Mesenchymal stem cell (in vitro differentiated cells and primary cell): ENCODE data around the gene IWS1.

Experiments used
- DNase-seq: peaks from one replicate; pipeline ENCODE4 v3.0.0-alpha.2; 2013
- H2AFZ ChIP-seq: one replicate; pipeline ENCODE4 v1.6.1; 2013; ENCODE audit warnings: low read depth, mild to moderate bottlenecking, control low read depth, inconsistent platforms, low read length, moderate library complexity
- H2AK5ac ChIP-seq: 2 replicates; pipeline ENCODE4 v1.6.1; 2013; ENCODE audit warnings: low read length, moderate library complexity, mild to moderate bottlenecking, inconsistent platforms; ENCODE audit not compliant: severe bottlenecking
- H2BK120ac ChIP-seq: one replicate; pipeline ENCODE4 v1.6.1; 2013; ENCODE audit warnings: low read depth, mild to moderate bottlenecking, inconsistent platforms, low read length, moderate library complexity
- H2BK12ac ChIP-seq, 2 experiments: one replicate each; pipeline ENCODE4 v1.6.1; 2013; ENCODE audit warnings: inconsistent platforms in 2 of 2, low read length in 2 of 2, mild to moderate bottlenecking in 2 of 2, moderate library complexity in 2 of 2, control low read depth in 1 of 2
- H2BK15ac ChIP-seq: one replicate; pipeline ENCODE4 v1.6.1; 2013; ENCODE audit warnings: mild to moderate bottlenecking, low read depth, inconsistent platforms; ENCODE audit not compliant: poor library complexity, severe bottlenecking
- H2BK5ac ChIP-seq: 2 replicates; pipeline ENCODE4 v1.6.1; 2013; ENCODE audit warnings: low read depth, mild to moderate bottlenecking, low read length, control low read depth, inconsistent platforms; ENCODE audit not compliant: poor library complexity, severe bottlenecking
- H3K14ac ChIP-seq, 2 experiments: one replicate each; pipeline ENCODE4 v1.6.1; 2013; ENCODE audit warnings: inconsistent platforms in 2 of 2, low read length in 2 of 2, control low read depth in 1 of 2, mild to moderate bottlenecking in 1 of 2, moderate library complexity in 1 of 2
- H3K18ac ChIP-seq, 2 experiments: one replicate each; pipeline ENCODE4 v1.6.1; 2013; ENCODE audit warnings: inconsistent platforms in 2 of 2, low read length in 2 of 2, control low read depth in 1 of 2, low read depth in 1 of 2, mild to moderate bottlenecking in 1 of 2
- H3K23ac ChIP-seq, 2 experiments: one replicate each; pipeline ENCODE4 v1.6.1; 2013; ENCODE audit warnings: inconsistent platforms in 2 of 2, low read length in 2 of 2, mild to moderate bottlenecking in 2 of 2, moderate library complexity in 2 of 2, control low read depth in 1 of 2
- H3K27ac ChIP-seq: 2 replicates; pipeline ENCODE4 v1.5.1; 2013; ENCODE audit warnings: mild to moderate bottlenecking, moderate library complexity, low read length, control low read depth, inconsistent platforms; ENCODE audit not compliant: poor library complexity, severe bottlenecking
- H3K27me3 ChIP-seq, 2 experiments: 2 replicates each; pipeline versions ENCODE4 v1.6.1 to v1.7.0; 2013; ENCODE audit warnings: low read length in 2 of 2, mild to moderate bottlenecking in 2 of 2, moderate library complexity in 2 of 2, control low read depth in 1 of 2, inconsistent platforms in 1 of 2; ENCODE audit not compliant: control insufficient read depth in 1 of 2, insufficient read depth in 1 of 2
- H3K36me3 ChIP-seq, 2 experiments: 2 replicates each; pipeline versions ENCODE4 v1.6.1 to v1.7.0; 2013; ENCODE audit warnings: low read length in 2 of 2, control low read depth in 1 of 2, inconsistent platforms in 1 of 2, low read depth in 1 of 2, mild to moderate bottlenecking in 1 of 2; ENCODE audit not compliant: insufficient read depth in 2 of 2, control insufficient read depth in 1 of 2
- H3K4ac ChIP-seq, 2 experiments: one replicate each; pipeline ENCODE4 v1.6.1; 2013; ENCODE audit warnings: inconsistent platforms in 2 of 2, low read length in 2 of 2, mild to moderate bottlenecking in 2 of 2, moderate library complexity in 2 of 2, control low read depth in 1 of 2, low read depth in 1 of 2
- H3K4me1 ChIP-seq: 2 replicates; pipeline ENCODE4 v1.6.1; 2013; ENCODE audit warnings: low read depth, low read length, control low read depth; ENCODE audit not compliant: control insufficient read depth, insufficient read depth
- H3K4me2 ChIP-seq: 2 replicates; pipeline ENCODE4 v1.6.1; 2013; ENCODE audit warnings: low read length, mild to moderate bottlenecking, inconsistent platforms; ENCODE audit not compliant: poor library complexity, severe bottlenecking
- H3K4me3 ChIP-seq, 2 experiments: 2 replicates each; pipeline versions ENCODE4 v1.5.1 to v1.7.0; 2013; ENCODE audit warnings: low read length in 2 of 2, mild to moderate bottlenecking in 2 of 2, control low read depth in 1 of 2, low read depth in 1 of 2; ENCODE audit not compliant: insufficient read depth in 1 of 2
- H3K79me1 ChIP-seq: replicated peaks from 2 replicates; pipeline ENCODE4 v1.6.1; 2013; ENCODE audit warnings: mild to moderate bottlenecking, control low read depth, low read length, inconsistent platforms; ENCODE audit not compliant: poor library complexity, severe bottlenecking
- H3K9ac ChIP-seq: 2 replicates; pipeline ENCODE4 v1.7.0; 2013; ENCODE audit warnings: mild to moderate bottlenecking, low read length, moderate library complexity
- H3K9me3 ChIP-seq: 2 replicates; pipeline ENCODE4 v1.7.0; 2013; ENCODE audit warnings: mild to moderate bottlenecking, low read length; ENCODE audit not compliant: control insufficient read depth
- H4K8ac ChIP-seq: one replicate; pipeline ENCODE4 v1.6.1; 2013; ENCODE audit warnings: inconsistent platforms, mild to moderate bottlenecking, low read length, moderate library complexity
- H4K91ac ChIP-seq: one replicate; pipeline ENCODE4 v1.6.1; 2013; ENCODE audit warnings: mild to moderate bottlenecking, low read length, inconsistent platforms
- WGBS: methylation state at CpG from one replicate; pipeline ENCODE4 v1.1.7; 2013; ENCODE audit warnings: mixed read lengths; 5-methylcytosine and 5-hydroxymethylcytosine counted together

The IWS1 gene

GRCh38 chr2:127560201-127560930, 34.1 kb upstream of the IWS1 start:
- DNase-seq: no peak
- Histone ChIP-seq H4K8ac (no peak overlapping the region), H3K18ac (no peak overlapping the region), H3K36me3 (no peaks in the 10 kb centered on the region), H3K14ac (peak overlapping the region in 1 of 2 experiments; percentile 36), H3K4ac (no peak overlapping the region), H2BK120ac (no peak overlapping the region), H3K4me3 (no peak overlapping the region), H3K79me1 (no peaks in the 10 kb centered on the region), H3K9me3 (no peaks in the 10 kb centered on the region), H3K27me3 (peaks cover 13 to 15% of the 10 kb centered on the region in 2 experiments), H3K4me2 (no peak overlapping the region), H4K91ac (no peak overlapping the region), H3K9ac (peak overlapping the region; percentile 14), H3K23ac (no peak overlapping the region), H2AK5ac (no peak overlapping the region), H3K4me1 (no peaks in the 10 kb centered on the region), H2BK5ac (no peak overlapping the region), H3K27ac (no peak overlapping the region), H2BK12ac (no peak overlapping the region), H2BK15ac (no peak overlapping the region), H2AFZ (no peak overlapping the region)
- WGBS: 80% methylated on average over 13 of the region's 13 CpGs

GRCh38 chr2:127559454-127559853, 33.2 kb upstream of the IWS1 start:
- Histone ChIP-seq H3K23ac (no peak overlapping the region), H3K79me1 (no peaks in the 10 kb centered on the region), H2BK120ac (no peak overlapping the region), H3K9me3 (no peaks in the 10 kb centered on the region), H4K91ac (no peak overlapping the region), H3K4ac (no peak overlapping the region), H4K8ac (no peak overlapping the region), H2BK12ac (no peak overlapping the region), H3K4me1 (no peaks in the 10 kb centered on the region), H3K27ac (no peak overlapping the region), H2BK15ac (no peak overlapping the region), H3K27me3 (peaks cover 15% of the 10 kb centered on the region in 2 experiments), H3K4me3 (no peak overlapping the region), H2AK5ac (no peak overlapping the region), H3K36me3 (no peaks in the 10 kb centered on the region), H3K9ac (no peak overlapping the region), H3K4me2 (no peak overlapping the region), H2BK5ac (no peak overlapping the region), H3K18ac (no peak overlapping the region), H3K14ac (no peak overlapping the region), H2AFZ (no peak overlapping the region)
- 86% methylated on average over 4 of the region's 5 CpGs for WGBS
- DNase-seq: no peak

- no peaks in the 10 kb centered on the region for H3K79me1 ChIP-seq
- no peak overlapping the region for H2BK15ac ChIP-seq
- H3K9me3 ChIP-seq: no peaks in the 10 kb centered on the region
- no peak overlapping the region for H3K27ac ChIP-seq
- no peak overlapping the region for H2AK5ac ChIP-seq
- H3K23ac ChIP-seq: no peak overlapping the region
- no peak overlapping the region for H2AFZ ChIP-seq
- peaks cover 13 to 15% of the 10 kb centered on the region in 2 experiments for H3K27me3 ChIP-seq
- H4K8ac ChIP-seq: no peak overlapping the region
- no peak overlapping the region for H3K4me2 ChIP-seq
- no peak overlapping the region for H4K91ac ChIP-seq
- H2BK12ac ChIP-seq: no peak overlapping the region
- H3K9ac ChIP-seq: no peak overlapping the region
- WGBS: 85% methylated on average over 8 of the region's 8 CpGs
- H3K14ac ChIP-seq: no peak overlapping the region
- no peak overlapping the region for H3K18ac ChIP-seq
- no peaks in the 10 kb centered on the region for H3K36me3 ChIP-seq
- no peak overlapping the region for H3K4me3 ChIP-seq
- no peak for DNase-seq
- H3K4me1 ChIP-seq: no peaks in the 10 kb centered on the region
- H3K4ac ChIP-seq: no peak overlapping the region
- H2BK120ac ChIP-seq: no peak overlapping the region
- no peak overlapping the region for H2BK5ac ChIP-seq
Observed at GRCh38 chr2:127558911-127559310, 32.6 kb upstream of the IWS1 start.

GRCh38 chr2:127552846-127553245, 26.6 kb upstream of the IWS1 start:
- no peak overlapping the region for H2BK12ac ChIP-seq
- no peak overlapping the region for H2BK120ac ChIP-seq
- no peak overlapping the region for H4K8ac ChIP-seq
- no peak overlapping the region for H2BK15ac ChIP-seq
- no peak overlapping the region for H3K4me2 ChIP-seq
- H3K4me3 ChIP-seq: no peak overlapping the region
- peaks cover 28 to 34% of the 10 kb centered on the region in 2 experiments for H3K27me3 ChIP-seq
- no peak overlapping the region for H2BK5ac ChIP-seq
- 91% methylated on average over 2 of the region's 2 CpGs for WGBS
- H3K79me1 ChIP-seq: no peaks in the 10 kb centered on the region
- no peaks in the 10 kb centered on the region for H3K36me3 ChIP-seq
- H3K18ac ChIP-seq: no peak overlapping the region
- no peak overlapping the region for H3K9ac ChIP-seq
- no peak overlapping the region for H3K27ac ChIP-seq
- H3K4ac ChIP-seq: no peak overlapping the region
- H3K4me1 ChIP-seq: no peaks in the 10 kb centered on the region
- no peak for DNase-seq
- H2AFZ ChIP-seq: no peak overlapping the region
- H3K23ac ChIP-seq: no peak overlapping the region
- no peaks in the 10 kb centered on the region for H3K9me3 ChIP-seq
- no peak overlapping the region for H4K91ac ChIP-seq
- H3K14ac ChIP-seq: no peak overlapping the region
- H2AK5ac ChIP-seq: no peak overlapping the region
